ENCODE results near the gene SLC25A42.
"Not testable (repeated sequence)": the region's sequence is repeated elsewhere in the genome, so short reads cannot be mapped to it uniquely, and the experiment has no call there.

The SLC25A42 gene

GRCh38 chr19:19132912-19133311 lies 69.1 kb downstream of the SLC25A42 start:
- in situ Hi-C loops (cut with MboI; ENCODE audit: low sequenced_read_pairs) = no loop called here

GRCh38 chr19:19133985-19134384 lies 70.2 kb downstream of the SLC25A42 start:
- in situ Hi-C loops (cut with MboI; ENCODE audit: low sequenced_read_pairs) = no loop called here

- in situ Hi-C loops (cut with MboI; ENCODE audit: low sequenced_read_pairs) = no loop called here
Measured at GRCh38 chr19:19134687-19135158, 70.9 kb downstream of the SLC25A42 start.

GRCh38 chr19:19135713-19136112 lies 71.9 kb downstream of the SLC25A42 start:
- in situ Hi-C loops (cut with MboI; ENCODE audit: low sequenced_read_pairs) = not testable (repeated sequence)

- in situ Hi-C loops (cut with MboI; ENCODE audit: low sequenced_read_pairs) = no loop called here
Measured at GRCh38 chr19:19137556-19138108, 73.8 kb downstream of the SLC25A42 start.

- in situ Hi-C loops (cut with MboI; ENCODE audit: low sequenced_read_pairs) = no loop called here
Measured at GRCh38 chr19:19138109-19138981, 74.6 kb downstream of the SLC25A42 start, which contains the start of gene TMEM161A. Gene TMEM161A (minus strand): TSS chr19:19138478. CDS start chr19:19138428, 50 bp downstream.

GRCh38 chr19:19139876-19140229 lies 76.1 kb downstream of the SLC25A42 start:
- in situ Hi-C loops (cut with MboI; ENCODE audit: low sequenced_read_pairs) = no loop called here

- in situ Hi-C loops (cut with MboI; ENCODE audit: low sequenced_read_pairs) = no loop called here
Measured at GRCh38 chr19:19140476-19140875, 76.7 kb downstream of the SLC25A42 start.

- in situ Hi-C loops (cut with MboI; ENCODE audit: low sequenced_read_pairs) = no loop called here
Measured at GRCh38 chr19:19142347-19142746, 78.6 kb downstream of the SLC25A42 start.

GRCh38 chr19:19145281-19145680 lies 81.5 kb downstream of the SLC25A42 start:
- in situ Hi-C loops (cut with MboI; ENCODE audit: low sequenced_read_pairs) = no loop called here

- in situ Hi-C loops (cut with MboI; ENCODE audit: low sequenced_read_pairs) = no loop called here
Measured at GRCh38 chr19:19145684-19146608, 82.2 kb downstream of the SLC25A42 start.

GRCh38 chr19:19146865-19147264 lies 83.1 kb downstream of the SLC25A42 start:
- in situ Hi-C loops (cut with MboI; ENCODE audit: low sequenced_read_pairs) = no loop called here

- in situ Hi-C loops (cut with MboI; ENCODE audit: low sequenced_read_pairs) = no loop called here
Measured at GRCh38 chr19:19147344-19147743, 83.5 kb downstream of the SLC25A42 start.

GRCh38 chr19:19148504-19148903 lies 84.7 kb downstream of the SLC25A42 start:
- in situ Hi-C loops (cut with MboI; ENCODE audit: low sequenced_read_pairs) = not testable (repeated sequence)

GRCh38 chr19:19149435-19149834 lies 85.6 kb downstream of the SLC25A42 start:
- in situ Hi-C loops (cut with MboI; ENCODE audit: low sequenced_read_pairs) = no loop called here

- in situ Hi-C loops (cut with MboI; ENCODE audit: low sequenced_read_pairs) = no loop called here
Measured at GRCh38 chr19:19151418-19151817, 87.6 kb downstream of the SLC25A42 start.

- in situ Hi-C loops (cut with MboI; ENCODE audit: low sequenced_read_pairs) = no loop called here
Measured at GRCh38 chr19:19152668-19153384, 89.0 kb downstream of the SLC25A42 start.

GRCh38 chr19:19154768-19155494 lies 91.1 kb downstream of the SLC25A42 start:
- in situ Hi-C loops (cut with MboI; ENCODE audit: low sequenced_read_pairs) = no loop called here

- in situ Hi-C loops (cut with MboI; ENCODE audit: low sequenced_read_pairs) = no loop called here
Measured at GRCh38 chr19:19155495-19156219, 91.9 kb downstream of the SLC25A42 start.

Data from HL-60/S4 treated with phorbol 12-myristate 13-acetate at 8.2 ng/mL for 4 days and 3 days (cell line).